ENCODE results near the gene SMCHD1. TPM values are rescaled to one million over a fixed set of nuclear protein-coding genes. Genes with fewer than 3 reads are reported as not detected.

Gene SMCHD1
- total RNA-seq, 1 experiment from 2014 or later = 48.6 TPM

GRCh38 chr18:2729757-2730156 lies 74.2 kb downstream of the SMCHD1 start:
- Histone ChIP-seq H3K4me3 (replicated peaks in 1 of 2; ENCODE audit: low read depth in 1 of 2, low read length in 2 of 2) (no peak overlapping the region), H3K4me1 (ENCODE audit: control insufficient read depth in 1 of 2, insufficient read depth in 2 of 2, low read length in 2 of 2) (no peaks in the 10 kb centered on the region), H3K9me3 (ENCODE audit: control insufficient read depth in 1 of 2, insufficient read depth in 1 of 2, low read depth in 1 of 2, low read length in 2 of 2) (no peaks in the 10 kb centered on the region), H3K4me2 (ENCODE audit: low read length) (no peak overlapping the region), H3K36me3 (ENCODE audit: control insufficient read depth in 1 of 2, insufficient read depth in 2 of 2, low read length in 2 of 2) (peaks cover 43 to 53% of the 10 kb centered on the region in 2 experiments), H2AFZ (ENCODE audit: low read depth, low read length, poor library complexity, severe bottlenecking) (no peak overlapping the region), H3K79me2 (ENCODE audit: insufficient read depth, low read length) (no peaks in the 10 kb centered on the region), H3K9me2 (ENCODE audit: insufficient read depth) (no peaks in the 10 kb centered on the region), H3K9ac (ENCODE audit: low read length) (no peak overlapping the region), H3K27ac (ENCODE audit: low read depth, low read length) (no peak overlapping the region), H3K27me3 (ENCODE audit: insufficient read depth, low read length) (no peaks in the 10 kb centered on the region), H4K20me1 (ENCODE audit: insufficient read depth) (no peaks in the 10 kb centered on the region)
- DNase-seq (ENCODE audit: low read depth, low spot score) = no peak
- POLR2A ChIA-PET = interaction anchor here (1.3 kb wide), 1 partner anchor 11 kb away, joined by 3 read pairs; no protein-coding TSS in a partner anchor
- no TSS peak for BruUV-seq (replicated peaks)
- intact Hi-C loops (cut with micrococcal nuclease) = no loop called here
- CTCF ChIA-PET = no interaction called here
- TF ChIP-seq EGR1 (IDR thresholded peaks at IDR 0.05; ENCODE audit: low read depth) (no peak), SIN3A (IDR thresholded peaks at IDR 0.05; ENCODE audit: low read depth) (no peak), POLR2AphosphoS5 (IDR thresholded peaks at IDR 0.05; ENCODE audit: low read depth, low read length) (no peak), ZBTB33 (IDR thresholded peaks at IDR 0.05; ENCODE audit: extremely low read depth, insufficient replicate concordance, low read length) (no peak), TCF7L2 (IDR thresholded peaks at IDR 0.05; ENCODE audit: borderline replicate concordance, extremely low read depth, insufficient read depth, insufficient read length) (no peak), FOSL1 (IDR thresholded peaks at IDR 0.05; ENCODE audit: low read depth) (no peak)
- no peak for ATAC-seq
- RAD21 ChIA-PET (ENCODE audit: low non-redundant PET in 1 of 2, low total read pairs in 2 of 2, uncharacterized antibody in 2 of 2, unreplicated experiment in 2 of 2) = no interaction called here

- H3K9ac ChIP-seq (ENCODE audit: low read length) = no peak overlapping the region
- intact Hi-C loops (cut with micrococcal nuclease) = no loop called here
- no peak overlapping the region for H3K27ac ChIP-seq (ENCODE audit: low read depth, low read length)
- H3K4me1 ChIP-seq (ENCODE audit: control insufficient read depth in 1 of 2, insufficient read depth in 2 of 2, low read length in 2 of 2) = no peaks in the 10 kb centered on the region
- H3K4me2 ChIP-seq (ENCODE audit: low read length) = no peak overlapping the region
- H3K4me3 ChIP-seq (replicated peaks in 1 of 2; ENCODE audit: low read depth in 1 of 2, low read length in 2 of 2) = no peak overlapping the region
- no peaks in the 10 kb centered on the region for H3K27me3 ChIP-seq (ENCODE audit: insufficient read depth, low read length)
- ATAC-seq (no peak), DNase-seq (ENCODE audit: low read depth, low spot score) (no peak)
- no peaks in the 10 kb centered on the region for H3K9me2 ChIP-seq (ENCODE audit: insufficient read depth)
- ChIA-PET CTCF (interaction anchor here (1.6 kb wide), 1 partner anchor 29 kb away, joined by 4 read pairs; no protein-coding TSS in a partner anchor), RAD21 (ENCODE audit: low non-redundant PET in 1 of 2, low total read pairs in 2 of 2, uncharacterized antibody in 2 of 2, unreplicated experiment in 2 of 2) (no interaction called here), POLR2A (no interaction called here)
- H3K79me2 ChIP-seq (ENCODE audit: insufficient read depth, low read length) = no peaks in the 10 kb centered on the region
- no peaks in the 10 kb centered on the region for H4K20me1 ChIP-seq (ENCODE audit: insufficient read depth)
- TF ChIP-seq ZFX (IDR thresholded peaks at IDR 0.05) = no peak
- no peak for TF ChIP-seq CTCF (IDR thresholded peaks at IDR 0.05 in 2 of 3, conservative IDR thresholded peaks at IDR 0.05 in 1 of 3; ENCODE audit: borderline replicate concordance in 1 of 3, insufficient read depth in 1 of 3, low read depth in 2 of 3, low read length in 2 of 3)
- TF ChIP-seq MAX (IDR thresholded peaks at IDR 0.05) = no peak
- TF ChIP-seq RAD21 (IDR thresholded peaks at IDR 0.05; ENCODE audit: low read depth) = no peak
- no peak for TF ChIP-seq SP1 (IDR thresholded peaks at IDR 0.05; ENCODE audit: low read depth)
- H2AFZ ChIP-seq (ENCODE audit: low read depth, low read length, poor library complexity, severe bottlenecking) = no peak overlapping the region
- no peaks in the 10 kb centered on the region for H3K9me3 ChIP-seq (ENCODE audit: control insufficient read depth in 1 of 2, insufficient read depth in 1 of 2, low read depth in 1 of 2, low read length in 2 of 2)
- BruUV-seq (replicated peaks) = no TSS peak
- peaks cover 23 to 41% of the 10 kb centered on the region in 2 experiments for H3K36me3 ChIP-seq (ENCODE audit: control insufficient read depth in 1 of 2, insufficient read depth in 2 of 2, low read length in 2 of 2)
These were observed 81.3 kb downstream of the SMCHD1 start for GRCh38 chr18:2736823-2737222.
